ENCODE results near the gene UBTD2. TPM values are rescaled to one million over a fixed set of nuclear protein-coding genes. Genes with fewer than 3 reads are reported as not detected.

UBTD2 gene
- total RNA-seq, 1 donor from 2014 or later = 72.7 TPM

GRCh38 chr5:172229904-172230303 is 53.7 kb downstream of the UBTD2 start:
- Mint-ChIP-seq H3K27ac (no peak overlapping the region), H3K4me3 (ENCODE audit: low read depth) (no peak overlapping the region), H3K36me3 (ENCODE audit: insufficient read depth) (peaks cover 25% of the 10 kb centered on the region)

GRCh38 chr5:172224996-172225395 is 58.6 kb downstream of the UBTD2 start:
- Mint-ChIP-seq H3K9me3 (ENCODE audit: low read depth) (no peaks in the 10 kb centered on the region), H3K4me3 (ENCODE audit: low read depth) (no peak overlapping the region), H3K27ac (peak overlapping the region; percentile 67), H3K4me1 (ENCODE audit: low read depth) (no peaks in the 10 kb centered on the region), H3K27me3 (no peaks in the 10 kb centered on the region), H3K36me3 (ENCODE audit: insufficient read depth) (peaks cover 37% of the 10 kb centered on the region)
- TF ChIP-seq CTCF (IDR thresholded peaks at IDR 0.05; ENCODE audit: unreplicated experiment) = no peak
- no peak for DNase-seq (ENCODE audit: low spot score, unreplicated experiment)

More at GRCh38 chr5:172229904-172230303, 53.7 kb downstream of the UBTD2 start:
- Mint-ChIP-seq H3K9me3 (ENCODE audit: low read depth) (no peaks in the 10 kb centered on the region), H3K27me3 (no peaks in the 10 kb centered on the region), H3K4me1 (ENCODE audit: low read depth) (no peaks in the 10 kb centered on the region)
- DNase-seq (ENCODE audit: low spot score, unreplicated experiment) = no peak
- no peak for TF ChIP-seq CTCF (IDR thresholded peaks at IDR 0.05; ENCODE audit: unreplicated experiment)

GRCh38 chr5:172223901-172224873 is 59.4 kb downstream of the UBTD2 start:
- peaks cover 8% of the 10 kb centered on the region for H3K9me3 Mint-ChIP-seq (ENCODE audit: low read depth)
- peak overlapping the region; percentile 90 for H3K27ac Mint-ChIP-seq
- H3K4me1 Mint-ChIP-seq (ENCODE audit: low read depth) = no peaks in the 10 kb centered on the region
- no peak overlapping the region for H3K4me3 Mint-ChIP-seq (ENCODE audit: low read depth)
- no peak for DNase-seq (ENCODE audit: low spot score, unreplicated experiment)
- peaks cover 42% of the 10 kb centered on the region for H3K36me3 Mint-ChIP-seq (ENCODE audit: insufficient read depth)
- no peaks in the 10 kb centered on the region for H3K27me3 Mint-ChIP-seq
- TF ChIP-seq CTCF (IDR thresholded peaks at IDR 0.05; ENCODE audit: unreplicated experiment) = no peak

- Mint-ChIP-seq H3K4me1 (ENCODE audit: low read depth) (peaks cover 3% of the 10 kb centered on the region), H3K4me3 (ENCODE audit: low read depth) (no peak overlapping the region), H3K27me3 (no peaks in the 10 kb centered on the region), H3K36me3 (ENCODE audit: insufficient read depth) (peaks cover 57% of the 10 kb centered on the region), H3K9me3 (ENCODE audit: low read depth) (peaks cover 9% of the 10 kb centered on the region), H3K27ac (no peak overlapping the region)
- TF ChIP-seq CTCF (IDR thresholded peaks at IDR 0.05; ENCODE audit: unreplicated experiment) = no peak
- no peak for DNase-seq (ENCODE audit: low spot score, unreplicated experiment)
Measured at GRCh38 chr5:172219296-172219695, 64.3 kb downstream of the UBTD2 start.

- H3K4me1 Mint-ChIP-seq (ENCODE audit: low read depth) = peaks cover 3% of the 10 kb centered on the region
- TF ChIP-seq CTCF (IDR thresholded peaks at IDR 0.05; ENCODE audit: unreplicated experiment) = no peak
- H3K27ac Mint-ChIP-seq = no peak overlapping the region
- no peak for DNase-seq (ENCODE audit: low spot score, unreplicated experiment)
- no peak overlapping the region for H3K4me3 Mint-ChIP-seq (ENCODE audit: low read depth)
- peaks cover 50% of the 10 kb centered on the region for H3K36me3 Mint-ChIP-seq (ENCODE audit: insufficient read depth)
- H3K27me3 Mint-ChIP-seq = no peaks in the 10 kb centered on the region
- H3K9me3 Mint-ChIP-seq (ENCODE audit: low read depth) = peaks cover 9% of the 10 kb centered on the region
Measured at GRCh38 chr5:172216345-172216744, 67.2 kb downstream of the UBTD2 start.
